ENCODE measurements around the gene SPOP. TPM values are rescaled to one million over a fixed set of nuclear protein-coding genes. Genes with fewer than 3 reads are reported as not detected.

SPOP gene
- total and polyA plus RNA-seq, 2 donors (not counting 1 experiment from before 2014, with no cell fraction given), result 46.7 to 112 TPM

GRCh38 chr17:49556223-49556943, 121.5 kb downstream of the SPOP start:
- Histone ChIP-seq H3K27me3 (ENCODE audit: control insufficient read depth, insufficient read depth, low read length) (peaks cover 3% of the 10 kb centered on the region), H3K9me3 (ENCODE audit: control insufficient read depth, insufficient read depth, low read depth, low read length) (no peaks in the 10 kb centered on the region), H4K20me1 (ENCODE audit: control insufficient read depth, extremely low read depth, insufficient read depth, low read length) (no peaks in the 10 kb centered on the region), H3K4me2 (ENCODE audit: extremely low read depth, insufficient read depth, low read length) (peak overlapping the region; percentile 44), H2AFZ (ENCODE audit: low read length) (peak overlapping the region; percentile 41), H3K79me2 (ENCODE audit: control insufficient read depth, insufficient read depth, low read length) (no peaks in the 10 kb centered on the region), H3K9ac (ENCODE audit: insufficient read depth, low read length) (no peak overlapping the region), H3K4me3 (replicated peaks in 1 of 4; ENCODE audit: control extremely low read depth in 1 of 4, insufficient read depth in 1 of 4, low read depth in 3 of 4, low read length in 4 of 4) (no peak overlapping the region), H3K4me1 (ENCODE audit: control insufficient read depth, extremely low read depth, insufficient read depth, low read length) (no peaks in the 10 kb centered on the region), H3K36me3 (ENCODE audit: control insufficient read depth, insufficient read depth, low read length) (no peaks in the 10 kb centered on the region), H3K27ac (ENCODE audit: insufficient read depth, low read length) (no peak overlapping the region)
- TF ChIP-seq, protein P1, sequence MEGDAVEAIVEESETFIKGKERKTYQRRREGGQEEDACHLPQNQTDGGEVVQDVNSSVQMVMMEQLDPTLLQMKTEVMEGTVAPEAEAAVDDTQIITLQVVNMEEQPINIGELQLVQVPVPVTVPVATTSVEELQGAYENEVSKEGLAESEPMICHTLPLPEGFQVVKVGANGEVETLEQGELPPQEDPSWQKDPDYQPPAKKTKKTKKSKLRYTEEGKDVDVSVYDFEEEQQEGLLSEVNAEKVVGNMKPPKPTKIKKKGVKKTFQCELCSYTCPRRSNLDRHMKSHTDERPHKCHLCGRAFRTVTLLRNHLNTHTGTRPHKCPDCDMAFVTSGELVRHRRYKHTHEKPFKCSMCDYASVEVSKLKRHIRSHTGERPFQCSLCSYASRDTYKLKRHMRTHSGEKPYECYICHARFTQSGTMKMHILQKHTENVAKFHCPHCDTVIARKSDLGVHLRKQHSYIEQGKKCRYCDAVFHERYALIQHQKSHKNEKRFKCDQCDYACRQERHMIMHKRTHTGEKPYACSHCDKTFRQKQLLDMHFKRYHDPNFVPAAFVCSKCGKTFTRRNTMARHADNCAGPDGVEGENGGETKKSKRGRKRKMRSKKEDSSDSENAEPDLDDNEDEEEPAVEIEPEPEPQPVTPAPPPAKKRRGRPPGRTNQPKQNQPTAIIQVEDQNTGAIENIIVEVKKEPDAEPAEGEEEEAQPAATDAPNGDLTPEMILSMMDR (conservative IDR thresholded peaks at IDR 0.05 in 1 of 2, IDR thresholded peaks at IDR 0.05 in 1 of 2; ENCODE audit: low read depth in 1 of 2, low read length in 2 of 2), result peak; percentile 94 to 96
- no peak for TF ChIP-seq EZH2 (IDR thresholded peaks at IDR 0.05; ENCODE audit: low read length, missing control alignments)
- DNase-seq (ENCODE audit: low read depth in 2 of 2), result peak; percentile 42 to 53

GRCh38 chr17:49555495-49556222, 122.2 kb downstream of the SPOP start:
- Histone ChIP-seq H3K9me3 (ENCODE audit: control insufficient read depth, insufficient read depth, low read depth, low read length) (no peaks in the 10 kb centered on the region), H3K4me2 (ENCODE audit: extremely low read depth, insufficient read depth, low read length) (peak overlapping the region; percentile 44), H3K79me2 (ENCODE audit: control insufficient read depth, insufficient read depth, low read length) (no peaks in the 10 kb centered on the region), H3K27me3 (ENCODE audit: control insufficient read depth, insufficient read depth, low read length) (peaks cover 3% of the 10 kb centered on the region), H4K20me1 (ENCODE audit: control insufficient read depth, extremely low read depth, insufficient read depth, low read length) (no peaks in the 10 kb centered on the region), H3K9ac (ENCODE audit: insufficient read depth, low read length) (no peak overlapping the region), H3K27ac (ENCODE audit: insufficient read depth, low read length) (no peak overlapping the region), H3K36me3 (ENCODE audit: control insufficient read depth, insufficient read depth, low read length) (no peaks in the 10 kb centered on the region), H2AFZ (ENCODE audit: low read length) (peak overlapping the region; percentile 41), H3K4me3 (replicated peaks in 1 of 4; ENCODE audit: control extremely low read depth in 1 of 4, insufficient read depth in 1 of 4, low read depth in 3 of 4, low read length in 4 of 4) (no peak overlapping the region), H3K4me1 (ENCODE audit: control insufficient read depth, extremely low read depth, insufficient read depth, low read length) (no peaks in the 10 kb centered on the region)
- no peak for TF ChIP-seq EZH2 (IDR thresholded peaks at IDR 0.05; ENCODE audit: low read length, missing control alignments)
- TF ChIP-seq, protein P1 (conservative IDR thresholded peaks at IDR 0.05 in 1 of 2, IDR thresholded peaks at IDR 0.05 in 1 of 2; ENCODE audit: low read depth in 1 of 2, low read length in 2 of 2), result no peak
- DNase-seq (ENCODE audit: low read depth in 2 of 2), result no peak

DNA sequence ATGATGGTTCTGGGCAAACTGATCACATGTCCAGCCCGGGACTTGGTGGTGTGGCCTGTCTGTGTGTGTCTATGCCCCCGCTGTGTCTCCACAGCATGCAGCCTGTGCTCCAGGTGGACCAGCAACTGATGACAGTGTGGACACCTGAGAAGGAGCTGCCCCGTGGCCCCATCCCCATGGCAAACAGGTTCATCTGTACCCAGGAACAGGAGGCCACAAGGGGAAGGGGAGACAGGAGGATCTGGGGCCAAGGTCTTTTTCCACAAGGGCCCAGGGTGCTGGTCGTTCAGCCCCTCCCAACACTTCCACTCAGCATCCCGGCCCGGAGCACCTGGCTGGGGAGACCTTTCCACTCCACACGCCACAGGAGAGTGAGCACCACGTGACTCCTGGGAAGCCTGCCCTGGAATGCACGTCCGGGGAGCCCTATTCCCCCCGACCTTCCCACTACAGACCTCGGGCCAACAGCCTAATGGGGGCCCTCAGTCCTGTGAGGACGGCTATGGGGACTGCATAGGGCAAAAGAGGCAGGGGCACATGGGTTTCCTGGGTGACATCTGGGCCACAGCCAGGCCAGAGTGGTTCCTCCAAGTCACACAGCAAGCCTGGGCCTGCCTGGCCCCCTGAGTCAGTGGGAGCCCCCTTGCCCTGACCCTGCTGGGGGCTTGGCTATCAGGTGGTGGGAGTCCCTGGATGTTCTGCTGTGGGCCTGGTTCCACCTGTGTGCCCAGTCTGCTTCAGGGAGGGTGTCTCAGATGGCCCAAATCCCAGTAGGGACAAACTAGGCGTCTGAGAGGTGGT, 123.0 kb downstream of the SPOP start:
- DNase-seq (ENCODE audit: low read depth in 2 of 2), result no peak
- Histone ChIP-seq H3K79me2 (ENCODE audit: control insufficient read depth, insufficient read depth, low read length) (no peaks in the 10 kb centered on the region), H4K20me1 (ENCODE audit: control insufficient read depth, extremely low read depth, insufficient read depth, low read length) (no peaks in the 10 kb centered on the region), H3K9me3 (ENCODE audit: control insufficient read depth, insufficient read depth, low read depth, low read length) (no peaks in the 10 kb centered on the region), H3K27me3 (ENCODE audit: control insufficient read depth, insufficient read depth, low read length) (peaks cover 3% of the 10 kb centered on the region), H3K27ac (ENCODE audit: insufficient read depth, low read length) (no peak overlapping the region), H2AFZ (ENCODE audit: low read length) (no peak overlapping the region), H3K4me2 (ENCODE audit: extremely low read depth, insufficient read depth, low read length) (no peak overlapping the region), H3K4me1 (ENCODE audit: control insufficient read depth, extremely low read depth, insufficient read depth, low read length) (no peaks in the 10 kb centered on the region), H3K9ac (ENCODE audit: insufficient read depth, low read length) (no peak overlapping the region), H3K36me3 (ENCODE audit: control insufficient read depth, insufficient read depth, low read length) (no peaks in the 10 kb centered on the region), H3K4me3 (replicated peaks in 1 of 4; ENCODE audit: control extremely low read depth in 1 of 4, insufficient read depth in 1 of 4, low read depth in 3 of 4, low read length in 4 of 4) (no peak overlapping the region)
- no peak for TF ChIP-seq EZH2 (IDR thresholded peaks at IDR 0.05; ENCODE audit: low read length, missing control alignments)
